GM21390 (cell line): ENCODE results near the gene ZBTB17.

ENCODE experiments used
- ATAC-seq: cut with Tn5 transposase; IDR thresholded peaks from one replicate; pipeline ENCODE4 v1.9.1; 2021; ENCODE audit not compliant: unreplicated experiment

ZBTB17 gene

DNA sequence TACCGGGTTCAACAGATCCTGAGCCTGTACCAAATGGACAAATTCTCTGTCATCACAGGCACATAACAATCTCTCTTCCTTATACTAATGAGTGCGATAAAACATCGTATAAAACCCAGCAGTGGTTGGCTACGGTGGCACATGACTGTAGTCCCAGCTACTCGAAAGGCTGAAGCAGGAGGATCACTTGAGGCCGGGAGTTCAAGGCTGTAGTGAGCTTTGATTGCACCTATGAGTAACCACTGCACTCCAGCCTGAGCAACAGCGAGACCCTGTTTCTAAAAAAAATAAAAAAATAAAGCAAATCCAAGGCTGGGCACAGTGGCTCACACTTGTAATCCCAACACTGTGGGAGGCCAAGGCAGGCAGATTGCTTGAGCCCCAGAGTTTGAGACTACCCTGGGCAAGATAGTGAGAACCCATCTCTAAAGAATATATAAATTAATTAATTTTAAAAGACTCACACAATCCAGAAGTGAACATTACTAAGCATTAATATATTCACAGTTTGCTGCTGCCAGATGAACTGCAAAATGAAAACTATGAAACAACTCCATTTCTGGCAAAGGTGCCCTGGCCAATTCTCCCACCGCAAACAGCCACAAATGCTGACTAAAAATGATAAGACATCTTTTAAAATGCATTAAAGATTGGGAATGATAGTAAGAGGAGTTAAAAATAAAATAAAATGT is 13.1 kb downstream of the ZBTB17 start:
- no peak for ATAC-seq

DNA sequence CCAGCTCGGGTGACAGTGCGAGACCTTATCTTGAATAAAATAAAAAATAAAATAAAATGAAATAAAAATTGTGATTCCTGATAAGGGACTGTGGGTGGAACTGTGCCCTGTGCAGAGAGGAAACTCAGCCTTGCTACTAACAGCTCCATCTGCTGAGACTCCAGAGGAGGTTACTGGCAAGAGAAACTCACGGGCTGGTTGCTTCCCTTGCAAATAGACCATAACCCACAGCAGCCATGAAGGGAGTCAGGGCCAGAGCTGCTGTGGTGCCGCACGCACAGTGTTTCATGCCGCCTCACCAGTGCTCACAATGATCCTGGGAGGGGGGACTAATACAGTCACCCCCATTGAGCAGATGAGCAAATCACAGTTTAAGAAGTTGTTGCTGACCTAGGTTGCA is 13.7 kb downstream of the ZBTB17 start:
- no peak for ATAC-seq

DNA sequence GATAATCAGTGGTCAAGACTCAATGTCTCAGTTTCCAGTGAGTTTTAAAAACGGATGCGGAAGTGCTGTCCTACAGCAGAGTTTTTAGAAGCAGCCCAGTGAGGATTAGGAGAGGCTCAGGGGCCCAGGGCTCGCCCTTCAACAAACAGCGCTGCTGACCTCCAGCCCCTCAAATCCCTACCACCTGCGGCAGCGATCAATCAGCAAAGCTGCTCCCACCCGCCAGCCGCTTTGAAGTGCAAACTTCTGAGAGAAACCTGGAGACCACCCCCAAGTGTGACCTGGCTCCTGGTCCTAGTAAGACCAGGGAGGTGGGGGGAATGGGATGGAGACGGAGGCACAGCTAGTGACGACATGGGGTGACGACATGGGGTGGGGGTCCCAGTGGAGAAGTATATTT is 14.4 kb downstream of the ZBTB17 start:
- ATAC-seq = no peak

DNA sequence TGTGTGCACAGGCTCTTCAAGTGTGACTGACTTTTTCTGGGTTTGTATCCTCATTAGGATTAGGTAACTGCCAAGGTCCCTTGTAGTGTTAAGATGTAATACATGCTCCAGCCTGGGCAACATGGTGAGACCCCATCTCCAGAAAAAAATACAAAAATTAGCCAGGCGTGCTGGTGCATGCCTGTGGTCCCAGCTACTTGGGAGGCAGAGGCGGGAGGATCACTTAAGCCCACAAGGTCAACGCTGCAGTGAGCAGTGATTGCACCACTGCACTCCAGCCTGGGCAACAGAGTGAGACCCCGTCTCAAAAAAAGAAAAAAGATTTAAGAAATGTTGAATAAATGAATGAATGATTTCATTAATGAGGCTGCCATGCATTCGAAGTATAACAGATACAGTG is 15.1 kb downstream of the ZBTB17 start:
- no peak for ATAC-seq

DNA sequence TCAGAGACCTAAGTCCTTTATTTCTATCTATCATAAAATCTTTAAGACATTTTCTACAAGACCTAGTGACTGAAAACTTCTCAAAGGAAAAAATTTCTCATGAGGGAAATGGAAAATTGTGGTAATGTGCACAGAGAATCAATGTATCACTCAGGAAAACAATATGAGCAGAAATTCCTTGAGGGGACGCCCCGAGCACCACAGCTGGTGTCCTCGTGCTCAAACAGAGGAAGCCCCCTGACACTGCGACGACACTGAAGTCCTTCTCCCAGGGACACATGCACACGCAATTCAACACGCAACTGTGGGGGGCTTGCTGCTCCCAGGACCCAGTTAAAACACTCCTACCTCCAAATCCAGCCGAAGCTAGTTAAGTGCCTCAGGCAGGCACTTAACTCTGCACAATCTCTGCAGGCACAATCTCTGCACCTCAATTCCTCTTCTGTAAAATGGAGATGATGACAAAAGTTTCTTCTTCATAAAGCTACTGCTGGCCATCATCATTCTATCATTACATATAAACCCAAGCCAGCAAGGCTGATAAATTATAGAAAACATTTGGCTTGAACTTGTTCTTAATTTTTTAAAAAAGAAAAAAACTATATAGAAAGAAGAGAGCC is 16.0 kb downstream of the ZBTB17 start:
- ATAC-seq = no peak

DNA sequence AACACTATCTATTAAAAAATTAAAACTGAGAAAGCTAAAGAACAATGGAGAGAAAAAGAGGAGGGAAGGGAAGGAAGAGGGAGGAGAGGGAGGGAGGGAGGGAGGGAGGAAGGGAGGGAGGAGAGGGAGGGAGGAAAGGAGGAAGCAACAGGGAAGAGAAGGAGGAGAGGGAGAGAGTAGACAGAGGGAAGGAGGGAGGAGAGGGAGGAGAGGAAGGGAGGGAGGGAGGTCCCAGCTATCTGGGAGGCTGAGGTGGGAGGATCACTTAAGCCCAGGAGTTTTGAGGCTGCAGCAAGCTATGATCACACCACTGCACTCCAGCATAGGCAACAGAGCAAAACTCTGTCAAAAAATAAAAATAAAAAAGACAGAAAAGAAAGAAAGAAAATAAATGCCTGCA is 16.5 kb downstream of the ZBTB17 start:
- ATAC-seq = no peak

DNA sequence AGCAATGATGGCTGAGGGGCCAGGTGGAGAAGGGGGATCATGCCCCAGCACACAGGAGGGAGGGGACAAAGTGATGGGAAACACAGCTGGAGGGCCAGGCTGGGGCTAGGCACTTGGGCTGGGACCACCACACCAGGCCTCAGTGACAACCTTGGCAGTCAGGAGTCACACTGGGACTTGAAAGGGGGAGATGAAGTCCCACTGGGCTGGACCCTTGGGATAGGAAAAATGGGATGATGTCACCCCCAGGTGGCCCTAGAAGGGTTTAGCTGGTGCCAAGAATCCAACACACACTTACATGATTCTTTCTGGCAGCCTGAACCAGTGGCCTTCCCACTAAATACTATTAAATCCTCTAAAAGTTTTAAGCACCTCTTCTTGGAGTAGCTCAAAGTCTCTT is 17.1 kb downstream of the ZBTB17 start:
- no peak for ATAC-seq

DNA sequence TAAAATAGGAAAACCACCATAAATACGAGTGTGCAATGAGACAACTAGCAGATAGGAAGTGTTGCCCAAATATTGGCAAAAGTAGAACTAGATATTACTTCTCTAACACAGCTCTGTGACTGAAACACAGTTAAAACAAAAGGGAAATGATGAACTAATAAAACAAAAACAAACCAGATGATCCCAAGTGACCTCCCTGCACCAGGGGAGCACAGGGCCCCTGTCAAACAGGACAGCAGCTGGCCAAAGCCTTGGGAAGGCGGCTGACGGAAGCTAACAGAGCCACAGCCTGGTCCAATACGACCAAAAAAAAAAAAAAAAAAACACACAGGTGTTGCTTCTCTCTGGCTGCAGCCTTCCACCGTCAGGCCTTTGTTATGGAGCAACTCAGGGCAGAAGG is 17.8 kb downstream of the ZBTB17 start:
- no peak for ATAC-seq

DNA sequence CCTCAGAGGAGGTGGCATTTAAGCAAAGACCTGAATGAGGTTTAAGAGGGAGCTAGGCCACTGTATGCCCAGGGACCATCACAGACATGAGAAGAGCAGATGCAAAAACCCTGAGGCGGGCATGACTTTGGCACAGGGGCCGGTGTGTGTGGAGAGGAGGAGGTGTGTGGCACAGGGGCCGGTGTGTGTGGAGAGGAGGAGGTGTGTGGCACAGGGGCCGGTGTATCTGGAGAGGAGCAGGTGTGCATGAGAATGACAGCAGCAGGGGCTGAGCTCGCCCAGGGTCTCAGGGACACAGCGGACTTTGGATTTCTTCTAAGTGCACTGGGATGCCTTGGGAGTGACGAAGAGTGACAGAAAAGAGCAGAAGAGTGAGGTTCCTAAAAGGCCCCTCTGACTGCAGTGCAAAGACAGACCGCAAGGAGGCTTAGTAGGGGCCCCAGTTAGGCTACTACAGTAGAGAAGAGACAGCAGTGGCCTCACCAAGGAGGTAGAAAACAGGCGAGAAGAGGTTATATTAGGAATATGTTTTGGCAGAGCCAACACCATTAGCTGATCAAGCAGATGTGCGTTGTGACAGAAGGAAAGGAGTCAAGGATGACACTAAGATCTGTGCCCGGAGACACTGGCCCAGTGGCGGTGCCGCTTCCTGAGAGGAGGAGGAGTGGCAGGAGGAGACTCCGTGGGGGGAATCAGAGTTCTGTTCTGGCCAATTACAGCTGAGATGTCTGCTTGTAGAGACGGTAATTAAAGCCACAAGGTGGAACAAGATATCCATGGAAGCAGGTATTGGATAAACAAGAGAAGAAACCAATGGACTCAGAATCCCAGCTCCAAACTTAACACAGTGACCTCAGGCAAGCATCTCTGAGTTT is 18.4 kb downstream of the ZBTB17 start:
- no peak for ATAC-seq

DNA sequence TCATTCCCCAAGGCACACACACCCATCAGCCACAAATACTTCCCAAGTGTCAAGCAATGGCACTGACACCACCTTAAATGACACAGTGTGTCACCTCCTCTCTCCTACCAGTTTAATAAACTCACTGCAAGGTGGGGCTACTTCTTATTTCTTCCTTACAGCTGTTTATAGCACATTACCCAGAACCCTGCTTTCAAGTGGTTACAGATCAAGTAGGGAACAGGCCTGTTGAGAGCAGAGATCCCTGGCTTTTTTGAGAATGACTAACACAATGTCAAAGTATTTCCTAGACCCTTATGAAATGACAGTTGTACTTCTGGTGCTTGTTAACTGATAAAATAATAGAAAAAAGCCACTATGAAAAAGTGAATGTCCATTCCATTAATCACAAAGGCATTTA is 19.8 kb downstream of the ZBTB17 start:
- ATAC-seq = no peak

DNA sequence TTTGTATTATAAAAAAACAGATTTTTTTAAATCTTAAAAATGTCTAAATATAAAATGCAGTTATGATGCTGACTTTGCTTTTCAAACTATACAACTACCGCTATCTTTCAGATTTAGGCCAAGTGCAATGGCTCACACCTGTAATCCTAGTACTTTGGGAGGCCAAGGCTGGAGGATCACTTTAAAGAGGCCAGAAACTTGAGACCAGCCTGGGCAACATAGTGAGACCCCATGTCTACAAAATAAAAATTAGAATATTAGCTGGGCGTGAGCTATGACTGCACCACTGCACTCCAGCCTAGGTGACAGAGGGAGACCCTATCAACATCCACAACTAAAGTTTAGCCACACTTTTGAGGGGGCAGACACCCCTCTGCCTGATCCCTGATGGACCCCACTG is 20.3 kb downstream of the ZBTB17 start:
- no peak for ATAC-seq

DNA sequence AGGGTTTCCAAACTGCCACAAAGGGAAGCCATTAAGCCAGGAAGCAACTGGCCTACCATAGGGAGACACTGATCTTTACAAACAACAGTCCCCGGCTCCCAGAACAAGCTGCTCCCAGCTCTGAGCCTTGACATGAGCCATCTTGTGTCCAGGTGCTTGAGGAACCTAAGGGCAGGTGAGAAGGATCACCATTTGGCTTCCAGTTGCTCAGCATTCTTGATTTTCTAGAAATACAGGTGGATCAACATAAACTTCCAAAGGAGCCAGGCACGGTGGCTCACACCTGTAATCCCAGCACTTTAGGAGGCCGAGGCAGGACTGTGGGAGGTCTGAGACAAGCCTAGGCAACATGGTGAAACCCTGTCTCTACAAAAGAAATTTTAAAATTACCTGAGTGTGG is 21.6 kb downstream of the ZBTB17 start:
- no peak for ATAC-seq

DNA sequence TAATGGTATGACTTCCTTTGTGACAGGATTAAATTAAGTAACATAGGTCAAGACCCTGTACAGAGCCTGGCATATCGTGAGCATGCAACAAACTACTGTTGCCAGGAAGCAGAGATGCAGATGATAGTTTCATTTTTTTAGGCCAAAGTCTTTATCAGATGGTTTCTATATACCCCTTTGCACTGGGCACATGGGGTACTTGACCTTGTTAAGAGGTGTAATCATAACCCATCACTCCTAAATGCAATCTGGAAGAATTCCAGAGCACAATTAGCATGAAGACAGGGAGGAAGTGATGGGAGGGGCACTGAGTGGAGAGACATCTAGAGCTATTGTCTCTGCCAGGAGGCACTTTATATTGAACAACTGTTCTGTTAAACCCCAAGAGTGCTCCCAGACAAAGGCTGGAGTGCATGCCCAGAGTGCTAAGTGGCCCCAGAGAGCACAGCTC is 22.1 kb downstream of the ZBTB17 start:
- ATAC-seq = no peak

DNA sequence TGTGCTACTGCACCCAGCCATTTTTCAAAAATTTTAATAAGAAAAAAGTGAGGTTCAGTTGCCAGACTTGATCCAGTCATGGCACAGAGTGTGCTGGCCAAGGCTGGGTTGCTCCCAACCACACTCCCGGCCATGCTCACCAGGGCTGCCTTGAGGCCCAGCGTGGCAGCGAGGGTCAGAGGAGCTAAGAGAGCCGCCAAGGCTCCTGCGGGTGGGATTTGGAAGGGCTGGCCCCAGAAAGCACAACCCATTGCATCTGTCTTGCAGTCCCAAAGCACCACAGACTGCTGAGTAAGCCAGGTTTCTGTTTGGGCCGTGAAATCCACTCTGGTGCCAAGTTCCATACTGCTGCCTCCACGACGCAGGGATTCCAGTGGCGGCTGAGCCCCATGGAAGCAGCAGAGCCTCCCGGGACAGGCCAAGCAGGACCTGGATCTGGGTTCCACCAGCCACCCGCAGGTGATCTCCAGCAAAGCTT is 22.6 kb downstream of the ZBTB17 start:
- no peak for ATAC-seq

DNA sequence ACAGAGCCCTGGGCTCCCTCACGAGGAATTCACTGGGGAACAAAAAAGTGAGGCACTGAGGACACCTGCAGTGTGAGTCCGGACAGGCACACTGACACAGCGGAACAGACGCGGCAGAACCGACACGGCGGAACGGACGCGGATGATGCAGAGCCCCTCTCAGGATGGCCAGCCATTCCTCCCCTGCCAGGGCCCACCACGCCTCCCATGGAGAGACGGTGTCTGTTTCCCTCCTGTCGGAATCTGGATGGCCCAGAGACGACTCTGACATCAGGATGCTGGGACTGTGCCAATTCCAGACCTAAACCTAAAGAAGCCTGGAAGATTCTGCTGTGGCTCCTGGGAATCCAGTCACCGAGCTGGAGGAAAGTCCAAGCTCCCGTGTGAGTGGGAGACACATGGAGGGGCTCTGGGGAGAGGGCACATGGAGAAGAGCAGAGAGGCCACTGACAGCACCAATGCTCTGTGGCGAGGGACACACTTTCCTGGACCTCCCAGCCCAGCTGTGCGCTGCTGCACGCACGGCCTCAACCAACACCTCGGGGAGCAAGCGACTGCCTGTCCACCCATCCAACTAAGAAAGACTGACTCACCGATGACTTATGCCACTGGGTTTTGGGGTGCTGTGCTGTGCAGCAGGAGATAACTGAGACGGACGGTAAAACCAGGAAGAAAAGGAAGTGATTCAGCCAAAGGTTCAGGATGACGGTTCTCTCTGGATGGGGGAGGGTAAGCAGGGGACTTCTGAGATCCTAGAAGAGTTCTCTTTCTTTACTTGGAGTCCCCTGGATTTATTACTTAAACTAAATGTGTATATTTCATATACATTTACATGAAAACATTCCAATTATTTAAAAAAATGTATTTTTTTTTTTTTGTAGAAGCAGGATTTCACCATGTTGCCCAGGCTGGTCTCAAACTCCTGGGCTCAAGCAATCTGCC is 23.3 kb downstream of the ZBTB17 start:
- no peak for ATAC-seq

DNA sequence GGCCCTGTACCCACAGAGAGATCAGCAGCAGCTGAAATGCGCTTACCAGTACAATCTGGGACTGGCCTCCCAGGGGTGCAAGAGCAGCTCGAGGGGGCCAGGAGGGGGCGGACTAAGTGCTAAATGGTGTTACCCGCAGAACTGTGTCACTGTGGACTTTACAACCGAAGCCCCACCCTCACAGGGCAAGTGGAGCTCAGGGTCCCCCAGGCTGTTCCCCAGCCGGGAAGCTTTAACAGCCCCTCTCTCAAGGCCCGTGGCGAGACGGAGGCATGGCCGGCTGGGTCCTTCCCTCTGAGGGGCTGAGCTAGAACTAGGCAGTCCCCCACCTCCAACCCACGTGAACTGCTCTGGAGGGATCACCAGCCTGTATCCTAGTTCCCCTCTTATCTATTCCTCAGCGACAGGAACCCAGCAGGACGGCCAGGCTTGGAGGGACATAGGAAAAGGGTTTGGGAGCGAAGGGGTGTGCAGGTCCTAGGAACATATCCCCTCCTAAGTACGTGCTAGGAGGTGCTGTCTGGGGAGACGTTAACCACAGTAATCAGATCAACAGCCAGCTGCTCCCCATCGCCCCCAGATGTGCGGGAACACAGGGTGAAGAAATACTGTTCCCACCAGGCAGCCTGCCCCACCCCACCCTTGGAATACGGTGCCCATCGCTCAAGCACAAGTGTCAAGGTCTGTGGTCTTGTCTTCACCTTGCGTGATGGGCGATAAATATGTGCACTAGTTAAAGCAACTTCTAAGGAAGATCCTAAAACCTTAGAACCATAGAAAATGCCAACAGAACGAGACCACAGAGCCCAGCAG is 24.4 kb downstream of the ZBTB17 start:
- ATAC-seq = no peak

DNA sequence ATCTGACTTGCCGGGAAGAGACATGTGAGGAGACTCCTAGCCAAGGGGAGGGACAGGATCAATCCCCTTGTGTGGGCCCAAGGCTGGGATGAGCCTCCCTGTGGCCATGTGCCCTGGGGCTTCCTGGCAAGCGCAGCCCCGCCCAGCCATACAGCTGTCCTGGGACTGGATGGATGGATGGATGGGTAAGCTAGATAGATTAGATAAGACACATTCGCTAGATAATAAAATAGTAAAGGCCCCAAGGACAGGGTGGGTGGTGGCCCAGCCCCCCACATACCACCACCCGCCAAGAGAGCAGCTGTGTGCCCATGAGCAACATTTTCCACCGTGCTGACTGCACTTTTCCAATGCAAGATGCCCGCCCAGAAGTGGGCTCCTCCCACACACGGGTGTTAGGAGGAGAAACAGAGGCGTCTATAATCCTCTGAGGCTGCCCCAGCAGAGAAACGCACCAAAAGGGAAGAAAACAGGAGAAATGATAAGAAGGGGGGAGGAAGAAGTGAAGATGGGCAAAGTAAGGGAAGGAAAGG is 25.1 kb downstream of the ZBTB17 start:
- no peak for ATAC-seq

DNA sequence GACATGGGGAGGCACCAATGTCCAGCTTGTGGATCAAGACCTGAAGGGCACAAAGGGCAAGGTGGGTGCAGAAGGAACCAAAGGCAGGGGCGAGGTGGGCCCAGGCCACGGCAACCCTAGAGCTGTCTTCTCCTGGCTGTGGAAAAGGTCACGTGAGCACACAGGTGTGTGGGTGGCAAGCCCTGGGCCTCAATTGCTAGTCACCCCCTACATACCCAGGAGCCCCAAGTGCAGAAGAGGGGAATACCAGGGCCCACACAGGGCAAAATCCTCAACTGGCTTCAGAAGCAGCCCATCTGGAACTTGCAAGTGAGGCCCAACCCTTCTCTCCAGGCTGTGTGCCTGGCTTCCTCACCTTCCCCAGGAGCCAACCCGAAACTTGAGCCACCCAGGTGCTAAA is 25.6 kb downstream of the ZBTB17 start:
- no peak for ATAC-seq

DNA sequence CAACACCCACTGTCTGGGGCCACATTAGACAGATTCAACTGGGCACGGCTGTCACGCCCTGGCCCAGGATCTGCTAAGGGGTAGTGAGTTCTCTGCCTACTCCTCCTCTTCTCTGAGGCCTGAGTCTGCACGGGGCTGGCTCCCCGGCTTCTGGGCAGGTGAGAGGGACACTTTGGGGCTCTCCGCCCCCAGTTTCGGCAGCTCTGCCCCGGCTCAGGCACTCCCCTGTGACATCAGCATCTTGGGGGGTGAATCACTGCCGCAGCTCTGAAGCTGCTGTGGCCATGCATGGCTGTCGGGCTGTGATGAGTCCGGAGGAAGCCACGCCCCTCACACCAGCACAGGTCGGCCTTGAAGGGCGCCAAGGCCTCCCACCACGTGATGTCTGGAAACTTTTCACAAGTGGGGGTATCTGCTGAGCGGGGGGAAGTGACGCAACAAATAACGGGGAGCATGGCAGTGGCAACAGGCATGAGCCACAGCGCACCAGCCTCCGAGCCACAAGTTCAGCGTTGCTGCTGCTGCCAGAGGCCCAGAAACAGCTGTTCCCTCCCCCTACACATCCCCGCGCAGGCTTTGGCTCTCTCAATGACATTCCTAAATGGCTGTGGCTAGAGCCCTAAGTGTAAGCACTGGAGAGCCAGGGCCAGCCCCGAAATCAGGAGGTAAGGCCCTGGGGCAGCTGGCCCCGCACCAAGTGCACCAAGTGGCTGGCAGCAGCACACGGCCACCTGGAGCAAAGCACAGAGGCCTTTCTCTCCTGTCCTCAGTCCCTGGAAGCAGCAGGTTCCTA is 26.3 kb downstream of the ZBTB17 start:
- peak; percentile 73 for ATAC-seq
